ENCODE measurements around the gene RGS14.

Gene RGS14

GRCh38 chr5:177393206-177393765, 35.6 kb downstream of the RGS14 start:
- no peak for TF ChIP-seq CTCF (conservative IDR thresholded peaks at IDR 0.05; ENCODE audit: low read length)
- Histone ChIP-seq H4K20me1 (ENCODE audit: insufficient read depth, low read length, poor library complexity, severe bottlenecking) (no peaks in the 10 kb centered on the region), H2AFZ (ENCODE audit: low read length) (no peak overlapping the region), H3K9ac (ENCODE audit: low read depth, low read length, poor library complexity, severe bottlenecking) (no peak overlapping the region), H3K27me3 (ENCODE audit: insufficient read depth, low read length, poor library complexity, severe bottlenecking) (no peaks in the 10 kb centered on the region), H3K9me3 (ENCODE audit: insufficient read depth, low read depth, low read length) (no peaks in the 10 kb centered on the region), H3K79me2 (ENCODE audit: insufficient read depth, low read length) (no peaks in the 10 kb centered on the region), H3K36me3 (ENCODE audit: insufficient read depth, low read length) (no peaks in the 10 kb centered on the region), H3K9me2 (replicated peaks; ENCODE audit: low read depth, low read length) (no peaks in the 10 kb centered on the region), H3K4me2 (ENCODE audit: low read depth, low read length, poor library complexity, severe bottlenecking) (no peak overlapping the region), H3F3A (ENCODE audit: low read depth) (no peaks in the 10 kb centered on the region), H3K4me3 (ENCODE audit: low read length, poor library complexity, severe bottlenecking) (no peak overlapping the region), H3K4me1 (ENCODE audit: insufficient read depth, low read length, poor library complexity, severe bottlenecking) (peaks cover 19% of the 10 kb centered on the region)

- H3K4me1 ChIP-seq (ENCODE audit: insufficient read depth, low read length, poor library complexity, severe bottlenecking): peaks cover 16% of the 10 kb centered on the region
Measured at GRCh38 chr5:177393990-177394389, 36.3 kb downstream of the RGS14 start.

GRCh38 chr5:177396078-177396477, 38.4 kb downstream of the RGS14 start:
- H3K4me2 ChIP-seq (ENCODE audit: low read depth, low read length, poor library complexity, severe bottlenecking): no peak overlapping the region
- no peaks in the 10 kb centered on the region for H3K9me3 ChIP-seq (ENCODE audit: insufficient read depth, low read depth, low read length)
- no peaks in the 10 kb centered on the region for H3K27me3 ChIP-seq (ENCODE audit: insufficient read depth, low read length, poor library complexity, severe bottlenecking)
- no peaks in the 10 kb centered on the region for H3K79me2 ChIP-seq (ENCODE audit: insufficient read depth, low read length)
- H3K4me3 ChIP-seq (ENCODE audit: low read length, poor library complexity, severe bottlenecking): no peak overlapping the region
- H3F3A ChIP-seq (ENCODE audit: low read depth): no peaks in the 10 kb centered on the region
- H3K9me2 ChIP-seq (replicated peaks; ENCODE audit: low read depth, low read length): no peaks in the 10 kb centered on the region
- H2AFZ ChIP-seq (ENCODE audit: low read length): no peak overlapping the region
- H3K9ac ChIP-seq (ENCODE audit: low read depth, low read length, poor library complexity, severe bottlenecking): no peak overlapping the region
- H4K20me1 ChIP-seq (ENCODE audit: insufficient read depth, low read length, poor library complexity, severe bottlenecking): no peaks in the 10 kb centered on the region
- TF ChIP-seq EZH2phosphoT487 (IDR thresholded peaks at IDR 0.05; ENCODE audit: borderline replicate concordance) (no peak), CTCF (conservative IDR thresholded peaks at IDR 0.05; ENCODE audit: low read length) (no peak)
- H3K4me1 ChIP-seq (ENCODE audit: insufficient read depth, low read length, poor library complexity, severe bottlenecking): peaks cover 2% of the 10 kb centered on the region
- H3K36me3 ChIP-seq (ENCODE audit: insufficient read depth, low read length): no peaks in the 10 kb centered on the region

More at GRCh38 chr5:177393990-177394389, 36.3 kb downstream of the RGS14 start:
- Histone ChIP-seq H3K27me3 (ENCODE audit: insufficient read depth, low read length, poor library complexity, severe bottlenecking) (no peaks in the 10 kb centered on the region), H2AFZ (ENCODE audit: low read length) (no peak overlapping the region), H3K9ac (ENCODE audit: low read depth, low read length, poor library complexity, severe bottlenecking) (no peak overlapping the region), H3K36me3 (ENCODE audit: insufficient read depth, low read length) (no peaks in the 10 kb centered on the region), H3K4me3 (ENCODE audit: low read length, poor library complexity, severe bottlenecking) (no peak overlapping the region), H3K9me2 (replicated peaks; ENCODE audit: low read depth, low read length) (no peaks in the 10 kb centered on the region), H3F3A (ENCODE audit: low read depth) (no peaks in the 10 kb centered on the region), H4K20me1 (ENCODE audit: insufficient read depth, low read length, poor library complexity, severe bottlenecking) (no peaks in the 10 kb centered on the region), H3K4me2 (ENCODE audit: low read depth, low read length, poor library complexity, severe bottlenecking) (no peak overlapping the region), H3K9me3 (ENCODE audit: insufficient read depth, low read depth, low read length) (no peaks in the 10 kb centered on the region), H3K79me2 (ENCODE audit: insufficient read depth, low read length) (no peaks in the 10 kb centered on the region)
- TF ChIP-seq CTCF (conservative IDR thresholded peaks at IDR 0.05; ENCODE audit: low read length): no peak
